HG03432 (cell line): ENCODE results near the gene ISM2.
A peak's percentile ranks its signal among the peaks of the same experiment; 100 is the strongest.
"Not testable (repeated sequence)": the region's sequence is repeated elsewhere in the genome, so short reads cannot be mapped to it uniquely, and the experiment has no call there.

Experiments
- ATAC-seq: cut with Tn5 transposase; IDR thresholded peaks from one replicate; pipeline ENCODE4 v1.9.1; 2021; ENCODE audit warnings: mild to moderate bottlenecking, moderate library complexity; ENCODE audit not compliant: unreplicated experiment

The ISM2 gene

DNA sequence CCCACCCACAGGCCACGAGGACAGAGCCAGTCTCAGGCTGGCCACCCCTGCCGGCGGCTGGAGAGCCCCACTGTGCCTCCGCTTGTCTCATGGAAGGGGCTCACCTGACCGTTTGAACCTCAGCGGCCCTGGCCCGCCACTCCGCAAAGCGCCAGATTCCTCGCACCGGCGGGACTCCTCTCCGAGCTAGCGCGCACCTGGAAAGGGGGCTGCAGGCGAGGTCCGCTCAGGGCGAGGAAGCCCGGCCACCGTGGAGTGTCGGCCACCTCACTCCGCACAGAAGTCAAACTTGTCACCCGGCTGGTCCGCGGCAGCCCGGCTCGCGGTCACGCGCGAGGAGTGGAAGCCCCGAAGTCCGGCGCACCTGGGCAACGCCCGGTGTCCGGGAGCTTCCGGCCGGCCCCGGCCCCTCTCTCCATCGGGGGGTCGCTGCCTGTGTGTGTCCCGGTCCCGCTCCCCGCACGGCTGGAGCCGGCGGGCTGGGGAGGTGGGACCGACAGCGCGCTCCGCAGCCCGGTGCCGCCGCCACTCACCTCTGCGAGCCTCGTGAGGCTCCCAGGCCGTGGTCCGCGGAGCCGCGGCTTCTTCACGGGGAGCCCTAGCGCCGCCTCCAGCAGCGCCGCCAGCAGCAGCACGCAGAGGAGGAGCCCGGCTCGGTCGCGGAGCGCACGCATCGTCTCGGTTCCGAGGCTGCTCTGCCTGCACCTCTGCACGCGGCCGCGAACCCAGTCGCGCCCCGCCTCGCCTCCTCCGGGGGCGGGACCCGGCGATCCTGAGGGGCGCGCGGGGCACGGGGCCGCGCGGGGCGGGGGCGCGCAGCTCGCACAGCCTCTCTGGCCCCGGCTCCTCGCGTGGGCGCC, at the start of gene ISM2:
ISM2 (minus strand) TSS at position 697 of the 860 bp plus-strand sequence; CDS start at position 674, 23 bp downstream.
- peak; percentile 68 for ATAC-seq

DNA sequence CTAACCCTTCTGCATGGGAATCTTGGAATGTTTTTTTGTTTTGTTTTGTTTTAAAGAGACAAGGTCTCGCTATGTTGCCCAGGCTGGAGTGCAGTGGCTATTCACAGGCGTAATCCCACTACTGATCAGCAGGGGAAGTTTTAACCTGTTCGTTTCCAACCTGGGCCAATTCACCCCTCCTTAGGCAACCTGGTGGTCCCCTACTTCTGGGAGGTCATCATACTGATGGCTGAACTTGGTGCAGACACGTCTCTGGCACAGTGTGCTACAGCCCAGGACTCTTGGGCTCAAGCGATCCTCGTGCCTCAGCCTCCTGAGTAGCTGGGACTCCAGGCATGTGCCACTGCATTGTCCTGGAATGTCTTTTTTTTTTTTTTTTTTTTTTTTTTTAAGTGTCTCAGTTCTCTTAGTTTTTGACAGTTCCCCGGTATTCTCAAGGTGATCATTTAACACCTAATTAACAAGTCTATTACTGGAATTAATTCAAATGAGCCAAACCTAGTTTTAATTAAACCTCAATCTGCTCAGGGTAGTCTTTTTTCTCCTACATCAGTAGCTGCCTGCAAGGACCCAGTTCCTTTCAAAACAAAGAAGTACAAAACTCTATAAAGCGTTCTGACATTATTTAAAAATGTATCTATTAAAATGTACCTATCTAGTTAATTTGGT, 49.0 kb upstream of the ISM2 start:
- ATAC-seq, result no peak

DNA sequence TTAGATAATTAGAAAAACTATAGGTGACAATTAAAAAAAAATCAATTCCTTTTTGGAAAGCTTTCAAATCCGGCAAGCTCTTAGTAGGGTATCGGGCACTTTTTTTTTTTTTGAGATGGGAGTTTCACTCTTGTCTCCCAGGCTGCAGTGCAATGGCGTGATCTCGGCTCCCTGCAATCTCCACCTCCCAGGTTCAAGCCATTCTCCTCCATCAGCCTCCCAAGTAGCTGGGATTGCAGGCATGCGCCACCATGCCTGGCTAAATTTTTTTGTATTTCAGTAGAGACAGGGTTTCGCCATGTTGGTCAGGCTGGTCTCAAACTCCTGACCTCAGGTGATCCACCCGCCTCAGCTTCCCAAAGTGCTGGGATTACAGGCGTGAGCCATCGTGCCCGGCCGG, 46.6 kb upstream of the ISM2 start:
- not testable (repeated sequence) for ATAC-seq

DNA sequence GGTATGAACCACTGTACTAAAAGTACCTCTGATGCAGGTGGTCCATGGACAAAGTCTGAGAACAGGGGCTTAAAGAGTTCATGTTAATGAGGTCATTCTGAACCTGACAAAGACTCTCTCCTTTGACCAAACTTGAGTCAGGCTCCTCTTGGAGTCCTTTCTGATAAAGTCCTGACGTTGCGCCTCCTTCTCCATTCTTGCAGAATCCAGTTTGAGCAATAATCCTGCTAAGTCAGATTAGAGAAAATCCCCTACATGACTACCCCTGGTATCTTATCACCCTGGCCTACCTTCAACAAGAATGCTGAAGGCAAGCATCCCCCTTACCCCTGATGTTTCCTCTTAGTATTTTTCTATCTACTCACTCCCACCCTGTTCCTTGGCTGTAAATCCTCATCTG, 46.0 kb upstream of the ISM2 start:
- ATAC-seq, result no peak

DNA sequence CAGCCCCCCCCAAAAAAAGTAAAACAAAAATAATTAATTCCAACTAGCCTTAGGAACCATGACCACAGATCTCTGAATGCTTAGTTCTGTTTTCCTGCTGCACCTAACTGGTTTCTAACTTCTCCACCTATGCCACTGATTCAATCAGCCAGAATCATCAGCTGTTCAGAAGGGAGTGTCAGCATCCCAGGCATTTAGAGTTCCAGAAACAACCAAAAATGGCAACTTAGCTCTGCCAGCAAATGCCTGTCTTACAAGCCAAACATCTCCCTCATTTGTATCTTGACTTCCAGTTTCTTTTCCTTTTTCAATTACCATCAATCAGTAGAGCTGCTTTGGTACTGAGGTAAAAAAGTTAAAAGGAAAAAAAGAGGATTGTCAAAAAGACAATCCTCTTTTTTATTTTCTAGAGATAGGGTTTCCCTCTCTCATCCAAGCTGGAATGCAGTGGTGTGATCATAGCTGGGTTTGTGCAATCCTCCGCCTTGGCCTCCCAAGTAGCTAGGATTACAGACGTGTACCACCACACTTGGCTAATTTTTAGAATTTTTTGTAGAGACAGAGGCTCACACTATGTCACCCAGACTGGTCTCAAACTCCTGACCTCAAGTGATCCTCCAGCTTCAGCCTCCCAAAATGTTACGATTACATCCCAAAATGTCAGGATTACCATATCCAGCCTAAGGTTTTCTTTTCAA, 45.2 kb upstream of the ISM2 start:
- no peak for ATAC-seq

DNA sequence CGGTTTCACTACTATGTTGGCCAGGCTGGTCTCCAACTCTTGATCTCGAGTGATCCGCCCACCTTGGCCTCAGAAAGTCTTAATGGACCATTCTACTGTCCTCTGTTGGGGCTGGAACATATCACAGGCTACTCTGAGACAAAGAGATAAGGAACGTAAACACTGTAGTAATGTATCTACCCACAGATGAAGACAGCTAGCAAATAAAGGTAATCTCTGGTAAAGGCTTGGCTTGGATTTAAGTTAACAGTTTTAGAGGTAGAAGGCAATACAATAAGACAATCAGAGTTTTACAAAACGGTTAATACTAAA, 44.6 kb upstream of the ISM2 start:
- ATAC-seq, result no peak

DNA sequence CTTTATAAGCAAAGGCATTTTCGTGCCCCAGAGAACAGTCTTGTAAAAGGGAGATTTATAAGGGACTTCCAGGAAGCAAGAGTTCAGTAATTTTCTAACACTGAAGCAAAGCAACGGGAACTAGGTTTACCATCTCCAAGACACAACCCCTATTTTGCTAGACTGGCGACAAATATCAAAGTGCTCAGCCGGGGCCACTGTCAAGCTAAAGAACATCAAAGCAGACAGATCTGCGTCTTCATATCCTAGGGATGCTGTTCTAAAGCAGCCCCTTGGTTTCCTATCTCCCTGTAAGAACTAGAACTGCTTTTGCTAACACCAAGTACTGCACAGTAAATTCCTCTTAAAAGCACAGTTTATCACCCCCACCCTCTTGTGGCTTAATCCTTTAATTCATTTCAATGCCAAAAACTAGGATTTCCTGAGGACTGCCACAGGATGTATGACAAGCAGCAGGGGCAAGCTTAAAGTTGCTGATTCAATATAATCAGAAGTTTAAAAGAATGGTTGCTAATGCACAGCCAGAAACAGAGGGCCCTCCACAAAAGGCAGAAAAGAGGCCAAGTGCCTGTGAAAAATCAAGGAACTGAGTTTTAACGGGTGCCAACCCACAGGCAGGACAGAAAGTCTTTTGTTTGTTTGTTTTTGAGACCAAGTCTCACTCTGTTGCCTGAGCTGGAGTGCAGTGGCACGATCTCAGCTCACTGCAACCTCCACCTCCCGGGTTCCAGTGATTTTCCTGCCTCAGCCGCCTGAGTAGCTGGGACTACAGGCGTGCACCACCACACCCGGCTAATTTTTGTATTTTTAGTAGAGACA, 44.0 kb upstream of the ISM2 start:
- ATAC-seq, result no peak

DNA sequence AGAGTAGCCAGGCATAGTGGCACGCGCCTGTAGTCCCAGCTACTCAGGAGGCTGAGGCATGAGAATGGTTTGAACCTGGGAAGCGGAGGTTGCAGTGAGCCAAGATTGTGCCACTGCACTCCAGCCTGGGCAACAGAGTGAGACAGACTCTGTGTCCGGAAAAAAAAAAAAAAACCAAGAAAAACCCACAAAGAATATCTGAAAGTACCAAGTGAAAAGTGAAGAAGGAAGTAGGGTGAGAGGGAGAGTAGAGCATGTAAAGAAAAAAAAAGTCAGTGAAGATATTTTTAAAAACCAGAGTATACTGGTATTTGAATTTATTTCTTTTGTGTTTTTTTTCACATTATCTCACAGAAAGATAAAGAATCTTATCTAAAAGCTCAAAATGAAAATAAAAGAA, 43.3 kb upstream of the ISM2 start:
- peak; percentile 81 for ATAC-seq

DNA sequence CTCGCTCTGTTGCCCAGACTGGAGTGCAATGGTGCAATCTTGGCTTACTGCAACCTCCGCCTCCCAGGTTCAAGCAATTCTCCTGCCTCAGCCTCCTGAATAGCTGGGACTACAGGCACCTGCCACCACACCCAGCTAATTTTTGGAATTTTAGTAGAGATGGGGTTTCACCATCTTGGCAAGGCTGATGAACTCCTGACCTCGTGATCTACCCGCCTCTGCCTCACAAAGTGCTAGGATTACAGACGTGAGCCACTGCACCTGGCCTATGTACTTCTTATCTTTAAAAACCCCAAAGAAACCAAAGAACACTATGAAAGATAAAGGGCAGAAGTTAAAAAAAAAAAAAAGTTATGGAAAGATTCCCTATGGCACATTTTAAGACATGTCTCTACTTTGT, 38.3 kb upstream of the ISM2 start:
- ATAC-seq, result not testable (repeated sequence)

DNA sequence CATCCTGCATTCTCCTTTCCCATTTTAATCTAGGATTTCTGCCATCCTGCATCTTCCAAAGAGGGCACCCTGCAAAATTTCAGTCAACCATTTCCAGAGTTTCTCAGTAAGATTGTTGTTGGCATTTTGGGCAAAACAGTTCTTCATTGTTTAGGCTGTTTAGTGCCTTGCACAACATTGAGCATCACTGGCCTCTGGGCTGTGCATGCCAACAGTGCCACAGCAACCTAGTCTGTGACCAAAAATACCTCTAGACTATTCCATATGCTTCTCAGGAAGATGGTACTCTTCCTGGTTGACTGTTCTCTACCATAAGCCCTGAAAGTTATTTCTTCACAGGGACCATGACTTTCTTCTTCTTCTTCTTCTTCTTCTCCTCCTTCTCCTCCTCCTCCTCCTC, 32.5 kb upstream of the ISM2 start:
- no peak for ATAC-seq

DNA sequence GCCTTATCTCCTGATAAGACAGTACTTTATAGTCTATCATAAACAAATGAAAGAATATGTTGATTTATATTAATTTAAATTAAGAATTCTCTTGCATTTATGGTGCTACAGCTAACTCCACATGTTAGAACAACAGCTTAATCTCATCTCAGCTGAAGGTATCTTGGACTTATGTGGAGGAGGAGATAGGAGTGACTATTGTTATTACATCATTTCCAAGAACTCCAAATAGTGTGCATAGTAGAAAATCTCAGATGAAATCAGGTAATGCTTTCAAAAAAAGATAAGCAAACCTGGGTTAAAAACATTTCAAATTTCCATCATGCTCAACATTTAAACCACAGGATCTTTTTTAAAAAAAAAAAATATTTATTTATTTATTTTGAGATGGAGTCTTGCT, 31.3 kb upstream of the ISM2 start:
- no peak for ATAC-seq

DNA sequence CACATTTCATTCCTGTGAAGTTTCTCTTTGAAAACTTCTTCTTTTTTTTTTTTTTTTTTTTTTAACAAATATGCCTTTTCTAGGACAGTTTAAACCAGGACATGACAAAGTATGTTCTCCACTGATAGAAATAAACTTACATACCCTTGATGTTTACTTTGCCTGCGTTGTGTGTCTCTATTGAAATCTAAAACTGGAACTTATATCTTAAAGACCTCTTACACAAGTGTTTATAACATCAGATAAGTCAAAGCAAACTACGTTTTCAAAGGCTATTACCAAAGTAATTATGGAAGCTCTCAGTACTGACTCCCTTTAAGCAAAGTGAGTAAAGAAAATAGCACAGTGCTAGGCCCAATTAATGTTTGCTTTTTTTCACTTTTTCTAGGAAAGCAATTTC, 30.6 kb upstream of the ISM2 start:
- ATAC-seq, result no peak

DNA sequence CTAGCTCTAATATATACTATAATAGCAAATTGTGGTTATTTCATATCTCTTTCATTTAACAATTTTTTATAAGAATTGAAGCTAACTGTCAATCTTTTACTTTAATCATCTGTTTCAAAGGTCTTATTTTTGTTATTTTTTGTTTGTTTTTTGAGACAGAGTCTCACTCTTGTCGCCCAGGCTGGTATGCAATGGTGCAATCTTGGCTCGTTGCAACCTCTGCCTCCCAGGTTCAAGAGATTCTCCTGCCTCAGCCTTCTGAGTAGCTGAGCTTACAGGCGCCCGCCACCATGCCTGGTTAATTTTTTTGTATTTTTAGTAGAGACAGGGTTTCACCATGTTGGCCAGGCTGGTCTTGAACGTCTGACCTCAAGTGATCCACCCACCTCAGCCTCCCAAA, 30.1 kb upstream of the ISM2 start:
- ATAC-seq, result not testable (repeated sequence)

DNA sequence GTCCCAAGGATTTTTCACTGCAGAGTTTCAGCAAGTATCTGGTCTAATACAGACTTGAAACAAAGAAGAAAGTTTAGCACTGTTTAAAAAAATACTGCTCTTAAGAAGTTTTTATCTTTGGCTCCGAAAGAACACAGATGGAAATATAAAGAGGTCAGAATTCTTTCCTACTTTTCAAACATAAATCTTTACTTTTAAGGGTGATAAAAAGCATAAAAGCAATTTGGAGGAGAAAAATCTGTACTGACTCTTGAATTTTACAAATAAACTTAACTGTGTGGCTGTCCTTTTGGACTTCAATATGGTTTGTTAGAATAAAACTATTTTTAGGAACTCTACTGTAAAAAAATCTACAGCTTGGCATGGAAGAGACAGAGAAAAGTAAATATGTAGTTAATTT, 27.6 kb upstream of the ISM2 start:
- no peak for ATAC-seq

DNA sequence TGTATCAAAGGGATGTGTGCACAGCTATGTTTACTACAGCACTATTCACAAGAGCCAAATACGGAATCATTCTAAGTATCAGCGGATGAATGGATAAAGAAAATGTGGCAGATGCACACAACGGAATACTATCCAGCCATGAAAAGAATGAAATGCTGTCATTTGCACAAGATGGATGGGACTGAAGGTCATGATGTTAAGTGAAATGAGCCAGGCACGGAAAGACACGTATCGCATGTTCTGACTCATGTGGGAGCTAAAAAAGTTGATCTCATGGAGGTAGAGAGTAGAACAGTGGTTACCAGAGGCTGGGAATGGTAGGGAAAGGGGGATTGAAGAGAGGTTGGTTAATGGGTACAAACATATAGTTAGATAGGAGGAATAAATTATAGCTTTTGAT, 25.9 kb upstream of the ISM2 start:
- no peak for ATAC-seq

DNA sequence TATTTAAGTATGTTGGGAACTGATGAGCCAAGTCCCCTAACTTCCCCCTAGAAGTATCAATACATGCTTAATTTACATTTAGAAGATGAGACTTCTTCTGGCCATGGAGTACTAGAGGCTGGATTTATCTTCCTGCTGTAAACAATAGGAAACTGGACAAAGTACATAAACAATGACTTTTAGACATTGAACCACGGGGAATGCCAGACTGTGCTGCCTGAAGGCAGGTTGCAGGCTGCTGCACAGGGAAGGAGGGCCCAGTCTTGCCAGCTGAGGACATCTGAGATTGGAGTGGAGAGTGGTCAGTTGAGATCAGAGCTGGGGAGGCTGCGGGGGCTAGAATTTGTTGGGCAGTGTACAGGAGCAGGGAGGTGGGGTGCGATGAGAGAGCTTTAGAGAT, 24.5 kb upstream of the ISM2 start:
- no peak for ATAC-seq

DNA sequence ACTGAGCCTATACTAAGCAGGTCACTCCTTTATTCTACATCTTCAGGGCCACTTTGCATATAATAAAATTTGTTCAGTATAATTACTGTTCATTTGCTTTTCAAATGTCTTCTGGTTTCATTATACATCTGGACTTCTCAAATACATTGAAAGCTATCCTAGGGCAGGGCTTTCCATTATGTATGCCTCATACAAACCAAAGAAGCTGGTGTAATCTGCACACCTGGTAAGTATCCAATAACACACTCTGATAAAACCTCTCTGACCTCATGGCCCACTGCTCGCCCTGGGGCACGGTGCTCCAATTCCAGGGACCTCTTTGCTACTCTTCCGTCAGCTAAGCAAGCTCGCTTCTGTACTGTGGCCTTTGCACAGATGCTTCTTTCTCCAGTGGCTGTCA, 21.9 kb upstream of the ISM2 start:
- no peak for ATAC-seq

DNA sequence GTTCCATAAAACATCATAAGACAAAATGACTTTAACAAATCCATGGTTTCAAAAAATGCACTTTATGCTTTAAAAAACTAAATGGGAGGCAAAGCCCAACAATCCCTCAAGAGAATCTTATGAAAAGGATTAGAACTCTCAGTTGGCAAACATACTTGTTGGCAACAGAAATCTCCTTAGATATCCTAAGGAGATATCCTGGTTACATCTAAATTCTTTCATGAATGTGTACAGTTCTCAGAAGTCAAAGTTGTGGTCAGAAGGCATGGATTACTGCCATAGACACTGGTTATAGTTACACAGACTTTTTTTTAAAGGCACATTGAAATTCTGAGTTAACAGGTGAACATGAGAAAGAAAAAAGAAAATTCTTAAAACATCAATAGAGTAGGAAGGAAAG, 17.5 kb upstream of the ISM2 start:
- ATAC-seq, result no peak

DNA sequence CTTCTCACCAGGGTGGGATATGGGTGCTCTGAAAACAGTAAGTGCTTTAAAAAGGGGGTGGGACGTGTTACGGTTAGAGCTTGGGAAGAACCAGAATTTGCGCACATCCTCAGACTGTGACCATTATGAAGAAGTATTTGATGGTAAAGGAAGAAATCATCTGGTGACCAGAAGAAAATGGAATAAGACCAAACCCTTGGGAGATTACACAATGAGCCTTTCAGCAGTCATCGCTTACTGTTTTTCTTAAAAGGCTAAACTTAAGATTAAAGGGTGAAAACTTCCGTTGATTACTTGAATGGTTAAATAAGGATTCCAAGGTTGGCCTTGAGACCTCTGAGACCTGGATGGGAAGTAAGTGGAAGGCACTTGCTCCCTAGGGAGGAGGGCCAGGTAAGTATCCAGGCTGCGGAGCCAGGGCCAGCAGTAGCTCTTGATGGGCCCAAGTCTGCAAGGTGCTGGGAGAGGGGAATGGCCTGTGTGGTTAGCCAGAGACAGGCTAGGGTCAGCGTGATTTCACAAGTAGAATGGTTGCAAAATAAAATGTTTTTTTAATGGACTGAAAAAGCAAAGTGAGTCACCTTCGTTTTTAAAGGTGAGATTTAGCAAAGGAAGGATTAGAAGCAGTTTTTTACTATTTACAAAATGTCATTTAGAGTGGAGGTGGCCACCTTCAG, 13.0 kb upstream of the ISM2 start:
- no peak for ATAC-seq

DNA sequence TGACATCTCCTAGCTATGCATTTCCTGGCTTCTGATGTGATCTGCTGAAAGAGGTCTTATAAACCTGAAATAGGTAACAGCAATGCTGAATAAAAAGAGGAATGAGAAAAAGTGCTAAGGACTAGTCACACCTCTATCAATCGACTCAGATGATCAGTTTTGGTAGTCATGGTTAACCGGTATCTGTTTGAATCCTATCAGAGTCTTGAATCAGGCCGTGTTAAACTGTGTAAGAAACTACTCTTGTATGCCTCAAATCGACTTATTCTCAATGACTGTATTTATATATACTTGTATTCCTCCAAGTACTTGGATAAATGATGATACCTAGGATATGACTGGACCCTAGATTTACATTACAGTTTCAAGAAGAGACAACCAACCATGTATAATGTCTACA, 10.8 kb upstream of the ISM2 start:
- ATAC-seq, result no peak

DNA sequence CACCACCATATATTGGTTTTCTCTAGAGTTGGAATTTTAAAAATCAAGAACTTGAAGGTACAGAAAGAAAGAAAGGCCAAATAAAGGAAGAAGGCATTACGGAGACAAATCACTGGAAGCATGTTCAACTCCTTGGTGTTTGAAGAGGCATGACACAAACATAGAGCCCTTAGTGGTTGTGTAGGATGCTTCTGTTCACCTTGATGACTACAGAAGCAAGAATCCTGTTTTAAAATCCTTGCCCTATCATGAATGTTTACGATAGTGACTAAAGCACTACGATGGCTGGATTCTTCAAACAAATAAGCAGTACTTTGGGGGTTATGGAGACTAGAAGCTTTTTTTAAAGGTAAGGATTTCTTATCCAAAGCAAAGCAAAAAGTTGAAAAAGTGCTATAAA, 10.3 kb upstream of the ISM2 start:
- no peak for ATAC-seq
